ENCODE results near the gene SPRY4. TPM values are rescaled to one million over a fixed set of nuclear protein-coding genes. Genes with fewer than 3 reads are reported as not detected.
A peak's percentile ranks its signal among the peaks of the same experiment; 100 is the strongest.

SPRY4 gene
- total RNA-seq, 1 donor from 2014 or later, result 14.8 TPM

- Mint-ChIP-seq H3K36me3 (ENCODE audit: insufficient read depth) (no peaks in the 10 kb centered on the region), H3K4me3 (ENCODE audit: low read depth) (no peak overlapping the region), H3K27ac (no peak overlapping the region), H3K4me1 (ENCODE audit: low read depth) (peaks cover 22% of the 10 kb centered on the region), H3K27me3 (no peaks in the 10 kb centered on the region), H3K9me3 (ENCODE audit: low read depth) (no peaks in the 10 kb centered on the region)
- DNase-seq (ENCODE audit: low spot score, unreplicated experiment), result no peak
- TF ChIP-seq CTCF (IDR thresholded peaks at IDR 0.05; ENCODE audit: unreplicated experiment), result no peak
Observed at GRCh38 chr5:142330026-142330425, 5.2 kb upstream of the SPRY4 start.

GRCh38 chr5:142327111-142327842 lies 2.5 kb upstream of the SPRY4 start:
- Mint-ChIP-seq H3K27ac (peak overlapping the region; percentile 46), H3K9me3 (ENCODE audit: low read depth) (no peaks in the 10 kb centered on the region), H3K4me1 (ENCODE audit: low read depth) (peaks cover 38% of the 10 kb centered on the region), H3K36me3 (ENCODE audit: insufficient read depth) (no peaks in the 10 kb centered on the region), H3K27me3 (no peaks in the 10 kb centered on the region), H3K4me3 (ENCODE audit: low read depth) (no peak overlapping the region)
- TF ChIP-seq CTCF (IDR thresholded peaks at IDR 0.05; ENCODE audit: unreplicated experiment), result no peak
- DNase-seq (ENCODE audit: low spot score, unreplicated experiment), result no peak

DNA sequence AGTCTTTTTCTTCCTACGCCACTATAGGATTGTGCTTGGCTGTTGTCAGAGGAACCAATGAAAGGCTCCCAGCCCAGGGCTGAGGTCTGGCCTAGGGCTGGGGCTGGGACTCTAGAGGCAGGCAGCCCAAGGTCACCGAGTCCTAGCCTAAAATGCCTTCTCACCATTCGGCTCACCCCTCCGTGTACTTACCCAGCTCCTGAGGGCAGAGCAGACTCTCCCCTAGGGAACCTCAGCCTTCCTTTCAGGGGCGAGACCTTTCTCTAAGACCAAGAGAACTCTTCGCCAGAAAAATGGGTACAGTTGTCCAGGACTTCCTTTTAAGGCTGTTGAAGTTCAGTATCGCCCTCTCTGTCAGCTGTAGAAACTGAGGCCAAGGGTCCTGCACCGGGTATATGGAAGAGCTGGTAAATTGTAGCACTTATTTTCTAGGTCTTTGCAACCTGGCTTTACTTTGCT lies 1.7 kb upstream of the SPRY4 start:
- no peaks in the 10 kb centered on the region for H3K27me3 Mint-ChIP-seq
- no peaks in the 10 kb centered on the region for H3K36me3 Mint-ChIP-seq (ENCODE audit: insufficient read depth)
- H3K4me1 Mint-ChIP-seq (ENCODE audit: low read depth), result peaks cover 36% of the 10 kb centered on the region
- TF ChIP-seq CTCF (IDR thresholded peaks at IDR 0.05; ENCODE audit: unreplicated experiment), result no peak
- no peak for DNase-seq (ENCODE audit: low spot score, unreplicated experiment)
- no peaks in the 10 kb centered on the region for H3K9me3 Mint-ChIP-seq (ENCODE audit: low read depth)
- peak overlapping the region; percentile 91 for H3K4me3 Mint-ChIP-seq (ENCODE audit: low read depth)
- peak overlapping the region; percentile 95 for H3K27ac Mint-ChIP-seq

- no peak for TF ChIP-seq CTCF (IDR thresholded peaks at IDR 0.05; ENCODE audit: unreplicated experiment)
- Mint-ChIP-seq H3K4me3 (ENCODE audit: low read depth) (peak overlapping the region; percentile 91), H3K27me3 (no peaks in the 10 kb centered on the region), H3K27ac (peak overlapping the region; percentile 95), H3K9me3 (ENCODE audit: low read depth) (no peaks in the 10 kb centered on the region), H3K36me3 (ENCODE audit: insufficient read depth) (no peaks in the 10 kb centered on the region), H3K4me1 (ENCODE audit: low read depth) (peaks cover 42% of the 10 kb centered on the region)
- peak; percentile 43 for DNase-seq (ENCODE audit: low spot score, unreplicated experiment)
Observed at GRCh38 chr5:142325725-142326479, 1.1 kb upstream of the SPRY4 start.

DNA sequence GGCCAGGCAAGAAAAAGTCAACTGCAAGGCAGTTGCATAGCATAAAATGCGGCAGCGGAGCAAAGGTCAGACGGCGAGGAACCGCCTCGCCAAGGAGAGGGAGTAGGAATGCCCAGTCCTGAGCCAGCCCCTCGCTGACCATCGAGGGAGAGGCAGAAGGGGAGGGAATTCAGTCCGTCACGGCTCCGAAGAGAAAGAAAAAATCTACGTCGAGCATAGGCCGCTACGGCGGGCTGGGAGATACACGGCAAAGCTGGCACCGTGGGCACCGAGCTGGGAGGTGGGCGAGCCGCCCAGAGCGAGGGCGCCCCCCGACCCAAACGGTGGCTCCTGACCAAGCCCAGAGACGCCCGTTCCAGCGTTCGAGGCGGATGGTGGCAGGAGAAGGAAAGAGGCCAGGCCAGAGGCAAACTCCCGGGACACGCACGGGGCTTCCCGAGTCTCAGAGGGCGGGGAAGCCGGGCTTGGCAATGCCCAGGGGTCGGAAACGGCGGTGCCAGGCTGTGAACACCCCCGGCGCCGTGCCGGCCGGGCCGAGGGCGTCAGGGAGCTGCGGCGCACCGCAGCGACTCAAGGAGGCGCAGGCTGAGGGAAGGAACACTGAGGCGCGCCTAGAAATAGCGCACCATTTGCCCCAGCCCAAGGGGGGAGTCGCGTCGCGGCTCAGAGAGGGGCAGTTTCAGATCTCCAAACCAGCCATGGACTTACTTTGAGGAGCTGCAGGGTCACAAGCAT lies 518 bp downstream of the SPRY4 start:
- Mint-ChIP-seq H3K36me3 (ENCODE audit: insufficient read depth) (no peaks in the 10 kb centered on the region), H3K9me3 (ENCODE audit: low read depth) (no peaks in the 10 kb centered on the region), H3K27ac (peak overlapping the region; percentile 95), H3K4me3 (ENCODE audit: low read depth) (peak overlapping the region; percentile 91), H3K4me1 (ENCODE audit: low read depth) (peaks cover 55% of the 10 kb centered on the region), H3K27me3 (no peaks in the 10 kb centered on the region)
- peak; percentile 29 for DNase-seq (ENCODE audit: low spot score, unreplicated experiment)
- TF ChIP-seq CTCF (IDR thresholded peaks at IDR 0.05; ENCODE audit: unreplicated experiment), result peak; percentile 40

All from progenitor cell of endocrine pancreas (in vitro differentiated cells).